ENCODE results near the gene SP5.
"Not testable (repeated sequence)": the region's sequence is repeated elsewhere in the genome, so short reads cannot be mapped to it uniquely, and the experiment has no call there.

The SP5 gene

GRCh38 chr2:170711774-170712652 lies 3.1 kb upstream of the SP5 start:
- DNase-seq, result no peak

- DNase-seq, result no peak
These were observed 2.2 kb upstream of the SP5 start for GRCh38 chr2:170712653-170713542.

GRCh38 chr2:170713543-170714380 lies 1.4 kb upstream of the SP5 start:
- no peak for DNase-seq

GRCh38 chr2:170714381-170715061 lies 616 bp upstream of the SP5 start:
- DNase-seq, result peak in 1 of 2 experiments; percentile 5

GRCh38 chr2:170715932-170716777 lies 1.0 kb downstream of the SP5 start:
- peak in 1 of 2 experiments; percentile 11 for DNase-seq

- peak; percentile 17 to 42 for DNase-seq
These were observed 1.9 kb downstream of the SP5 start for GRCh38 chr2:170716851-170717598.

GRCh38 chr2:170717599-170717963 lies 2.4 kb downstream of the SP5 start:
- no peak for DNase-seq

GRCh38 chr2:170717991-170718589 lies 3.0 kb downstream of the SP5 start:
- DNase-seq, result no peak

GRCh38 chr2:170719810-170720209 lies 4.7 kb downstream of the SP5 start:
- no peak for DNase-seq

- DNase-seq, result no peak
These were observed 6.5 kb downstream of the SP5 start for GRCh38 chr2:170721678-170722077.

- no peak for DNase-seq
These were observed 7.2 kb downstream of the SP5 start for GRCh38 chr2:170722301-170722700.

GRCh38 chr2:170723446-170723958 lies 8.4 kb downstream of the SP5 start:
- no peak for DNase-seq

GRCh38 chr2:170733798-170734600 lies 18.9 kb downstream of the SP5 start:
- DNase-seq, result no peak

- not testable (repeated sequence) for DNase-seq
These were observed 19.5 kb downstream of the SP5 start for GRCh38 chr2:170734601-170735000.

- no peak for DNase-seq
These were observed 21.5 kb downstream of the SP5 start for GRCh38 chr2:170736628-170737027.

- DNase-seq, result no peak
These were observed 22.3 kb downstream of the SP5 start for GRCh38 chr2:170737406-170737805.

GRCh38 chr2:170737821-170738220 lies 22.7 kb downstream of the SP5 start:
- DNase-seq, result no peak

- no peak for DNase-seq
These were observed 23.9 kb downstream of the SP5 start for GRCh38 chr2:170739048-170739447.

GRCh38 chr2:170739507-170740046 lies 24.4 kb downstream of the SP5 start:
- no peak for DNase-seq
